MG63 (cell line): ENCODE results near the gene MEF2A. TPM values are rescaled to one million over a fixed set of nuclear protein-coding genes. Genes with fewer than 3 reads are reported as not detected.

ENCODE experiments used
- DNase-seq: peaks from one replicate; pipeline ENCODE4 v3.0.0-alpha.2; 2020
- H3K27me3 ChIP-seq: fragments of 250-450 bp; sonication (Bioruptor Pico); 2 replicates; pipeline ENCODE4 v1.5.1; 2020; ENCODE audit warnings: mild to moderate bottlenecking, moderate library complexity
- H3K36me3 ChIP-seq: fragments of 250-450 bp; sonication (Bioruptor Pico); 2 replicates; pipeline ENCODE4 v1.5.1; 2020; ENCODE audit warnings: mild to moderate bottlenecking, moderate library complexity
- H3K4me3 ChIP-seq: fragments of 250-450 bp; sonication (Bioruptor Pico); 2 replicates; pipeline ENCODE4 v1.5.1; 2020; ENCODE audit warnings: mild to moderate bottlenecking, moderate library complexity
- H3K9me3 ChIP-seq: fragments of 250-450 bp; sonication (Bioruptor Pico); 2 replicates; pipeline ENCODE4 v1.5.1; 2020; ENCODE audit warnings: mild to moderate bottlenecking, moderate library complexity
- total RNA-seq: library from RNA; depleted of rRNA; stranded (reverse); fragments of >200 nt; shearing (Covaris generic); gene quantifications from 2 replicates; pipeline ENCODE4 v1.2.3, GENCODE V29; 2014; ENCODE audit warnings: low replicate concordance

Gene MEF2A
- total RNA-seq, 1 experiment from 2014 or later, result 29.1 TPM

DNA sequence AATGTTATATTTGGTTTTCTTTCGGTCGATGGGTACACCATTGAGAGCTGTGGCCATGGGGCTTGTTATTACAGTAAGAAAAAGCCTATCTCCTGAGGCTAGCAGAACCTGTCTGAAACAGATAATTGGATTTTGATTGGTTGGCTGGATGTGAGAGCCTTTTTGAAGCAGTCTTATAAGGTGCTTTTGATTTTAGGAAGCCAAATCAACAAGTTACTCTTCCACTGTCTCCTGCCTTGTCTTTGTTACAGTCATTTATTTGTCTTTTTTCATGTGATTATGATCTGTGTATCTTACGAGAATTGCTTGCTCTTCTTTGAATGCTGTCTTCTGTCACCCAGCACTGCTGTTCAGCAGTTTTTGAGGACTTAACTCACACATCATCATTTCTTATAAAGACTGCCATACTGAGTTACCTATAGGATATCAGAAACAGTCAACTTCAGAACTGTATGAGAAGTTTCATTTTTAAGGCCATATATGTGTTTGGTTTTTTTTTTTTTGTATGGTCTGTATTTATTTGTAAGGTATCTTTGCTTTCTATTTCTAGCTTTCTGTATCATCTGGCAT, 51.1 kb downstream of the MEF2A start:
- H3K36me3 ChIP-seq, result peaks cover 10% of the 10 kb centered on the region
- no peaks in the 10 kb centered on the region for H3K27me3 ChIP-seq
- H3K9me3 ChIP-seq, result no peaks in the 10 kb centered on the region
- DNase-seq, result no peak
- H3K4me3 ChIP-seq, result no peak overlapping the region

DNA sequence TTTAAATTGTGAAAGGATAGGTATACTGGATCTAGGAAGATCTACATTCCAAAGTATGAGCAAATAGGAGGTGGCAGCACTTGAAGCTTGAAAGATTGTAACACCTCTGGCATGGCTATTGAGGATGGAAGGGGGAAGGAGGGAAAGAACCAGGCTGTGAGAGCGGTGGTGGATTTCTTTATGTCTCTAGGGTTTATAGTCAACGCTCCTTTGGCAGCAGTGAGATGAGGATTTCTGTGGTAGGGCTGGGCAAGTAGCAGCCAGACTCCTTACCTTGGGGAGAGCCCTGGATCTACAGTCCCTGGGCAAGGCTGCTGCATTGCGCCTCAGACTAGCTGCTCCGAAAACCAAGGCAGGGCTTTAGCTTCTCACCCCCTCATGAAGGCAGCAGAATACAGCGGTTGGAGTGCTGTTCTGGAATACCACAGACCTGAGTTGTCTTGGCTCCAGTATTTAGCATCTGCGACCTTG, 53.2 kb downstream of the MEF2A start:
- H3K36me3 ChIP-seq, result peaks cover 17% of the 10 kb centered on the region
- H3K4me3 ChIP-seq, result no peak overlapping the region
- H3K9me3 ChIP-seq, result peaks cover 2% of the 10 kb centered on the region
- H3K27me3 ChIP-seq, result no peaks in the 10 kb centered on the region
- DNase-seq, result peak; percentile 27

DNA sequence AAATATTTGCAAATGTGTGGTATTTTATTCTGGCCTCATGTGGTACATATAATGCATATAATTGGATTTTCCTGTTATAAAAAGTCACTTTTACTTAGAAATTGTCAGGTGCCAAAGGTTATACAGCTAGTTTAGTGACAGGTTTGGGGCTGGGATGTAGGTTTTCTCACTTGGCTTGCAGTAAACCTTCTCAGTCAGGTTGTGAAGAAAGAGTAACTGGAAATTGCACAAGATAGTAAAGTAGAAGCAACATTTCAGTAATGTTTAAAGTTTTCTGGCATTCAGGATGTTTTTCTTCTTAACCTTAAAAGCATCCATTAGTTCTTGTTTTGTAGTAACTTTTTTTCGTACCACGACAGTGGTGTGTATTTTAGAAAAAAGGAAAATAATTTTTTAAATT, 53.9 kb downstream of the MEF2A start:
- no peak for DNase-seq

DNA sequence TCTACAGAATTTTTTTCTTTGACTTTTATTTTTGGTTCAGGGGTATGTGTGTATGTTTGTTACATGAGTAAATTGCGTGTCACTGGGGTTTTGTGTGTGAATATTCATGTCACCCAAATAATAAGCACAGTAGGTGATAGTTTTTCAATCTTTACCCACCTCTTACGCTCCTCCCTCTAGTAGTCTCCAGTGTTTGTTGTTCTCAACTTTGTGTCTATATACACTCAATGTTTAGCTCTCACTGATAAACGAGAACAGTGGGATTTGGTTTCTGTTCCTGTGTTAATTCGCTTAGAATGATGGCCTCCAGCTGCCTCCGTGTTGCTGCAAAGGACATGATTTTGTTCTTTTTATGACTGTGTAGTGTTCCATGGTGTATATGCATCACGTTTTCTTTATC, 54.4 kb downstream of the MEF2A start:
- no peaks in the 10 kb centered on the region for H3K27me3 ChIP-seq
- H3K9me3 ChIP-seq, result peaks cover 8% of the 10 kb centered on the region
- DNase-seq, result no peak
- H3K36me3 ChIP-seq, result peaks cover 24% of the 10 kb centered on the region
- no peak overlapping the region for H3K4me3 ChIP-seq

More for the DNA sequence above, 53.9 kb downstream of the MEF2A start:
- H3K27me3 ChIP-seq, result no peaks in the 10 kb centered on the region
- peaks cover 4% of the 10 kb centered on the region for H3K9me3 ChIP-seq
- peaks cover 21% of the 10 kb centered on the region for H3K36me3 ChIP-seq
- H3K4me3 ChIP-seq, result no peak overlapping the region

DNA sequence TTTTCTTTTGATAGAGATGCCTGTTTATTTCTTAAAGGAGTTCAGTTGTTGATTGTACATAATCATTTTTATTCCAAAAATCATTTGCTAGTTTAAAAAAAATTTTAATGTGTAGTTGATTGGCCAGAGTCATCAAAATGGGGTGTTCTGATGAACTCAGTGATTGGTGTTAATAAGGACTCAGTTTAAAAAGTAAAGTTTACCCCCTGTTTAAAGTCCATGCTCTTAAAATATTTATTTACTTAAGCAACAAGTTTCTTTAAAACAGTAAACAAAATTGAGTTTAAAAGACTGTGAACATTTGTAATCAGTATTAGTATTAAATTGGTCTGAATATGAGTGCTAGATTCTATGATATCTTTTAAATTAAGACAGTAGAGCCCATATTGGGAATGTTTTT, 56.0 kb downstream of the MEF2A start:
- Histone ChIP-seq H3K36me3 (peaks cover 40% of the 10 kb centered on the region), H3K9me3 (peaks cover 21% of the 10 kb centered on the region), H3K27me3 (no peaks in the 10 kb centered on the region), H3K4me3 (no peak overlapping the region)
- no peak for DNase-seq

DNA sequence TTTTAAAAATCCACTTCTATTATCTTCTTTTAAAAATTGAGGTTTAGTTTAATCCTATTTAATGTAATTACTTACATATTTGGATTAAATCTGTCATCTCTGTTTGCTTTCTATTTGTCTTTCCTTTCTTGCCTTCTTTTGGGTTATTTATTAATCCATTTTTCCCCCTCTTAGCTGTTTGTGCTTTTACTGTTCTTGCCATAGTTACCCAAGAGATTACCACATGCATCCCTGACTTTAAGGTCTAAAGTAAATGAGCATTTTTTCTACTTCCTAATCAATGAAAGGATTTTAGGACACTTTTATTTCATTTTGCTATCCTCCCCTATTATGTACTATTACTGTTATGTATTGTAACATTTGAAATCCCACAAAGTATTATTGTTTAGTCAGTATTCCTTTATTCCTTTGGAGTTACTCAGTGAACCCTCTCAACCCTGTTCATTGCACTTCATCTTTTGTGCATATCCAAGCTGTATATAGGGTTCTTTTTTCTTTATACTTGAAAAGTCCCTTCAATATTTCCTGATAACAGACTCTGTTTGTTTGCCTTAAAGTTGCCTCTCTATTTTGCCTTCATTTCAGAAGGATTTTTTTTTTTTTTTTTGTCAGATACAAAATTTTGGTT, 62.7 kb downstream of the MEF2A start:
- Histone ChIP-seq H3K27me3 (no peaks in the 10 kb centered on the region), H3K4me3 (no peak overlapping the region), H3K36me3 (peaks cover 47% of the 10 kb centered on the region), H3K9me3 (peaks cover 21% of the 10 kb centered on the region)
- no peak for DNase-seq

DNA sequence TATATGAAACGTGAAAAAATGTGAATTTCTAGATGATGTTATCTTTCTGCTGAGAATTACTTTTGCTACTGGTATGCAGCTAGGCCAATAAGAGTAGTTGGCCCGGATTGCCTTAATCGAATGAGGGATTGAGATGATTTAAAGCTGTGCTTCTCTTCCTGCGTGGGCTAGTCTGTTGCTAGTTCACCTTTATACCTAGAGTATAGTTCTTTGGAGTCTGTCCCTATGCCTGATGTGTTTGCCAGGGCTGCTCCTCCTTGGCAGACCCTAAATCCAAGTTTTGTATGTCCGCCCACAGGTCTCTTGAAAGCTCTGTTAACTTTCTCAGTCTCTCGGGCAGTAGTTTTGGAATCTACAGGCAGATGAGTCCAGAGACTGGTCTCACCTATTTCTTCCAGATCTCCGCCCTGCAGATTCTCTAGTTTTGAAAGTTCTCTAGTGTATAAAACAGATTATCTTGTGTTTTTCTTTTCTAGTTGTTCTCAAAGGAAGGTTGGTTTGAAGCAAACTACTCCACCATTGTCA, 64.9 kb downstream of the MEF2A start:
- Histone ChIP-seq H3K4me3 (no peak overlapping the region), H3K9me3 (peaks cover 8% of the 10 kb centered on the region), H3K27me3 (no peaks in the 10 kb centered on the region), H3K36me3 (peaks cover 50% of the 10 kb centered on the region)
- DNase-seq, result no peak

DNA sequence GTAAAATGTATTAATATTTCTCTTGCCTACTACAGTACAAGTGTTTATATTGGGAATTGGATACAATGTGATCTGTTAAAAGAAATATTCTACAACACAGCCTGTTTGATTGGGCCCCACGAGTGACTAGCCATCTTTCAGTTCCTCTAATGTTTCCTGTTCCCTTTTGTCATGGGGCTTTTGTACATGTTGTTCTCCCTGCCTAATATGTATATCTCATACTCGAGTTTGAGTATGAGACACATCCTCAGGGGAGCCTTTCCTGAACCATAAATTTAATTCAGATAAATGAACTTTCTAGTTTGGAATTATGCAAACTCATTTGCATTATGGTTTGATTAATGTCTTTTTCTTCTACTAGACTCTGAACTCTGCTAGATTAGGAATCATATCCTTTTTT, 65.5 kb downstream of the MEF2A start:
- Histone ChIP-seq H3K9me3 (peaks cover 4% of the 10 kb centered on the region; the same call in 1 of the 2 replicates), H3K4me3 (no peak overlapping the region), H3K27me3 (no peaks in the 10 kb centered on the region), H3K36me3 (peaks cover 50% of the 10 kb centered on the region)
- DNase-seq, result no peak

DNA sequence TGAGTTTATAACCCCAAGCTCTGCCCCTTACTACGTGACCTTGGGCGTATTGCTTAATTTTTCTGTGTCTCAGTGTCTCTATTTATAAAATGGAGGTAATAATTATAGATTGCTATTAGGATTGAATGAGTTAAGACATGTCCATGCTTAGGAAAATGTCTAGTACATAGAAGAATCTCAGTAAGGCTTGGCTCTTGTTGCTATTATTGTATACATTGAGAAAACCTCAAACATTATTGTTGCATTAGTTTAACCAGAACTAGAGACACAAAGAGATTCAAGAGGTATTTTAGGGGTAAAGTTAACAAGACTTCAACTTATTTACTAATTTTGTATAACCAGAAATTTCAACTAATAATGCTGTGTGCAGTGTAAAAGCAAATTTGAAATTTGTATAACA, 66.7 kb downstream of the MEF2A start:
- no peak for DNase-seq
- 0 out of 2 replicates have a peak, but pooled peaks cover 3% of the 10 kb centered on the region for H3K9me3 ChIP-seq
- H3K27me3 ChIP-seq, result no peaks in the 10 kb centered on the region
- H3K4me3 ChIP-seq, result no peak overlapping the region
- H3K36me3 ChIP-seq, result peaks cover 45% of the 10 kb centered on the region

DNA sequence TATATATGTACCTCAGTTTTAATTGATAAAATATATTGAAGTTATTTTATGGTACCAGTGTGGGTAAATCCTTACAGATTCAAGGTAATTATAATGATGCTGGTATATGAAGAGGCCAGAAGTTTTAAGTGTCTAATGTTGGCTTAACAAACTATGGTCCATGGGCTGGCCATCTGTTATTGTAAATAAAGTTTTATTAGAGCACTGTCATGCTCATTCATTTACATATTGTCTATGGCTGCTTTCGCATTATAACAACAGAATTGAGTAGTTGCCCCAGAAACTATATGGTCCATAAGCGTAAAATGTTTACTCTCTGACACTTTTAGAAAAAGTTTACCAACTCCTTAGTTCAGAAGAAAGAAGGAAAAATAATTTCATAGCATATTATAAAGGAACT, 67.9 kb downstream of the MEF2A start:
- no peak for DNase-seq
- no peaks in the 10 kb centered on the region for H3K27me3 ChIP-seq
- H3K36me3 ChIP-seq, result peaks cover 37% of the 10 kb centered on the region
- no peak overlapping the region for H3K4me3 ChIP-seq
- H3K9me3 ChIP-seq, result 0 out of 2 replicates have a peak, but pooled peaks cover 3% of the 10 kb centered on the region

DNA sequence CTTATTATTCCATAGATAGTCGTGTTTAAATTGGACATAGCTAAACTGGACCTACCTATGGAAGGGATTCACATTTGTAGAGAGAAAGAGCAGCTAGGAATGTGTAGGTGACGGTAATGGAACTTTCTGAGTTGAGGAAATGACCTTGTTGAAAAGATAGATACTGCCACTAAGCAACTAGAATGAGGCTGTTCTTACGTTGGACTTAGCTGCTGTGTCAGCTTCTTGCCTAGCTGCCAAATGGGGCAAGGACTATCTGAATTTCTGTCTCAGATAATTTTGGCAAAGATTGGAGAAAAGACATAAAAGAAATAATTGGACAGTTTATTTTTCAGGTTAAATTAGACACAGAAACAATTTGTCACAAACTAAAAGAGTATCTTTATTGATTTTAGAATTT, 68.8 kb downstream of the MEF2A start:
- H3K9me3 ChIP-seq, result 0 out of 2 replicates have a peak, but pooled peaks cover 3% of the 10 kb centered on the region
- no peaks in the 10 kb centered on the region for H3K27me3 ChIP-seq
- H3K36me3 ChIP-seq, result peaks cover 44% of the 10 kb centered on the region
- H3K4me3 ChIP-seq, result no peak overlapping the region
- DNase-seq, result no peak

DNA sequence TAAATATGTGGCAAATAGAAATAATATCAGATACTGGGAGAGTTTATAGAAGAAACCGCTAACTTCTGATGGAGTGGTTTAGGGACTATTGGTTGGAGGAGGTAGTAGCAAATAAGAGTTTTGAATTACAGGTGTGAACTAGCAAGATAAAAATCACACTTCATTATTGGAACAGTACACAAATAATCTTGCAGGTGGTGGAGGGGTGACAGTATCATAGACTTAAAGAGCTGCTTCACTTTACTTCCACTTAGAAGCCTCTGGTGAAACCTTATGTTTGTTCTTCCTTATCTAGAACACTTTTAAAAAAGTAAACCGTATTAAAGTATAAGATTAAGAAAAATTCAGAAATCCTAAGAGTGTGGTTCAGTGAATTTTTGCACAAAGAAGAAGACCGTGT, 69.4 kb downstream of the MEF2A start:
- Histone ChIP-seq H3K36me3 (peaks cover 44% of the 10 kb centered on the region), H3K27me3 (no peaks in the 10 kb centered on the region), H3K4me3 (no peak overlapping the region), H3K9me3 (0 out of 2 replicates have a peak, but pooled peaks cover 3% of the 10 kb centered on the region)
- DNase-seq, result no peak

DNA sequence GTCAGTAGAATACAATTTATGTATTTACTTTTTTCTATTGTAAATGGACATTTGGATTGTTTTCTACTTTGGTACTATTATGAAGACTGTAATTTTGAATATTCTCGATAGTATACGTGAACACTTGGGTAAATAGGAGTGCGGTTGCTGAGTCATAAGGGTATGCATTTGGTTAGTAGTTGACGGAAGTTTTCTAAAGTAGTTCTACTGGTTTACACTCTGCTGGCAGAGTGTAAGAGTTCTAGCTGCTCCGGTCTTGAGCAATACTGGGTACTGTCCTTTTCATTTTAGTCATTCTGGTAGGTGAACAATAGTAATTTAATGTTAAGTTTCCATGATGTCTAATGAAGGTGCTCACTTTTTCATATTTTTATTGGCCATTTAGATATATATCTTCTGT, 70.0 kb downstream of the MEF2A start:
- H3K27me3 ChIP-seq, result no peaks in the 10 kb centered on the region
- H3K36me3 ChIP-seq, result peaks cover 46% of the 10 kb centered on the region

DNA sequence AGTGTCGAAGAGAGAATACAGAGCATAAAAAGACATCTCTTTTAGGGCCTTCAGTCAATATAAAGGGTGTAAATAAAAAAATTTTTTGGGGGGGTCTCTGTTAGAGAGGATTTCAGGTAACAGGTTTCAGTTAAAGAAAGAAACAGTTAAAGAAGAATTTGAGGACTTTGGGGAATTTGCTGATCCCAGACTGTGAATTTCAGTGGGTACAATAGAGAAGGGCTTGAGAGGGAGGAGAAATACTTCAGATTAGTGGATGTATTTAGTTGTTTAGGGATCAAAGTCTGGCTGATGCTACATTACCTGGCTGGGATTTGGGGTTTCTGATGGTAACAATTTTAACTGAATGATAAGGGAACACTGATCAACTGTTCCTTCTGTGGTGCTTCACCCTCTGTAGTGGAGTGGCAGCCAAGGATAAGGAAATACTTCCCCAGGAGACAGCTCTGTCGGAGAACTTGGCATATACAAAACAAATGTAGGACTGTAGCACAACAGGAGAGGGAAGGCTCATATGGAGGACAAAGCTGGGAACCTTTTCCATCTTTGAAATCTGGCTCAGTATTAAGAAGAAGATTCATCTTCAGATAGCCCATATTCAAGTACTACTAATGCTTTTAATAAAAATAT, 79.2 kb downstream of the MEF2A start:
- no peak for DNase-seq
- H3K27me3 ChIP-seq, result no peaks in the 10 kb centered on the region
- no peak overlapping the region for H3K4me3 ChIP-seq
- 0 out of 2 replicates have a peak, but pooled peaks cover 5% of the 10 kb centered on the region for H3K9me3 ChIP-seq
- peaks cover 59% of the 10 kb centered on the region for H3K36me3 ChIP-seq

More for the DNA sequence above, 70.0 kb downstream of the MEF2A start:
- no peak for DNase-seq
- Histone ChIP-seq H3K9me3 (0 out of 2 replicates have a peak, but pooled peaks cover 3% of the 10 kb centered on the region), H3K4me3 (no peak overlapping the region)

DNA sequence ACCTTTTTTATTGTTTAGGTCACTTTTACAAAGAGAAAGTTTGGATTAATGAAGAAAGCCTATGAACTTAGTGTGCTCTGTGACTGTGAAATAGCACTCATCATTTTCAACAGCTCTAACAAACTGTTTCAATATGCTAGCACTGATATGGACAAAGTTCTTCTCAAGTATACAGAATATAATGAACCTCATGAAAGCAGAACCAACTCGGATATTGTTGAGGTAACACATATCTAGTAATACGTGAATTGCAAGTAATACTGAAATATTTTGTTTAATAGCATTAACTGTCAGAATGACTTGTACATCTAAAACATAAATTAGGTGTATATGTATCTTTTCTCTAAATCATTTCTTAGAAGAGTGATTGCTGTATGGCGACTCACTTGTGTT, 79.8 kb downstream of the MEF2A start:
- H3K36me3 ChIP-seq, result peaks cover 63% of the 10 kb centered on the region
- no peak overlapping the region for H3K4me3 ChIP-seq
- no peaks in the 10 kb centered on the region for H3K27me3 ChIP-seq
- DNase-seq, result no peak
- 0 out of 2 replicates have a peak, but pooled peaks cover 5% of the 10 kb centered on the region for H3K9me3 ChIP-seq

DNA sequence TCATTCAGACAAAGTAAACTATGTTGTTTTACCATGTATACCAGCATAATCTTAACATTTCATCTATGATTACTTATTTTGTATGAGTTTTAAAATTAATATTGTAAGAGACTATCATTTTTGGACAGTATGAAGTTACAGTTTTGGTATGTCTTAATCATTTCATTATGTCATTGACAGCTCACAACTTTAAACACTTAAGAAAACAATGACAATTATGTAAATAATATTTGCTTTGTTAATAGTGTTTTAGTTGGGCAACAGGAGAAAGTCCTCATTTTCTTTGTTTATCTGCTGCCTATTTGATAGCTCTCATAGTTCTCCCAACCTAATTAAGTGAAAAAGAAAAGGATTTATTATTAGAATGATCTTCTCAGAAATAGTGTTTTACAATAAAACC, 80.2 kb downstream of the MEF2A start:
- no peaks in the 10 kb centered on the region for H3K27me3 ChIP-seq
- DNase-seq, result no peak
- H3K4me3 ChIP-seq, result no peak overlapping the region
- 0 out of 2 replicates have a peak, but pooled peaks cover 5% of the 10 kb centered on the region for H3K9me3 ChIP-seq
- H3K36me3 ChIP-seq, result peaks cover 63% of the 10 kb centered on the region

DNA sequence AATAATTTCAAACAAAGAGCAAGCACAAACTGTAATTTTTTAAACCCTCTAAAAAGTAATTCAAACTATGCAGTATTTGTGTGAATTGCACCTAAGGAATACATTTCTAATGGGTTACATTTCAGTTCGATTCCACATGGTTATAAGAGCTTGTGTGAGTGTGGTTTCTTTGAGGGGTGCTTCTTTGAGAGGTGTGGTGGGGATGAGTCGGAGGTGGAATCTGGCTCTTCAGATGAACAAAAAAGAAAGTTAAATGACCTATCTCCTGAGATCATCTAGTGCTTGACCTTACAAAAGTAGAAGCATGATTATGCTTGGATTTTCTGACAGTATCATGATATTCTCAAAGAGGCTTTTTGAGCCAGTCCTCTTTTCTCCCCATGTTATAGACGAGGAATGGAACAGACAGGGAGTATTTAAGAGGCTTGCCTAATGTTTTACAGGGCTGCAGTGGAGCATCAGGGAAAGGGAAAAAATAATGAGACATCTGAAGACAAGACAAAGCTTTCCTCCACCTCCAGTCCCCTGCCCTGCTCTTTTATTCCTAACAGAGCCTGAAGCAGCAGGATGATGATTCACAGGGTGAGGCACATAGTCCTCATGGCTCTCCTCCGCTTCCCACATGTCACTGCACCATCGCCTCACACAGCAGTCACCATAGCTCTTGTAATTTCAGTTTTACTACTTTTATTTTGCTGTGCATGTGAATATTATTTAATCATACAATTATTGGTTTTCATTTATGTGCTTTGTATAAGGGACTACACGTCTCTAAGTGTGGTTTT, 85.4 kb downstream of the MEF2A start:
- H3K36me3 ChIP-seq, result peaks cover 72% of the 10 kb centered on the region
- H3K27me3 ChIP-seq, result no peaks in the 10 kb centered on the region
- no peak for DNase-seq
- no peak overlapping the region for H3K4me3 ChIP-seq
- 0 out of 2 replicates have a peak, but pooled peaks cover 5% of the 10 kb centered on the region for H3K9me3 ChIP-seq
